HG03135 (cell line): ENCODE measurements around the gene REEP3.
A peak's percentile ranks its signal among the peaks of the same experiment; 100 is the strongest.
"Not testable (repeated sequence)": the region's sequence is repeated elsewhere in the genome, so short reads cannot be mapped to it uniquely, and the experiment has no call there.

Experiments used
- ATAC-seq: cut with Tn5 transposase; IDR thresholded peaks from one replicate; pipeline ENCODE4 v1.9.1; 2021; ENCODE audit warnings: mild to moderate bottlenecking, moderate library complexity; ENCODE audit not compliant: unreplicated experiment

REEP3 gene

DNA sequence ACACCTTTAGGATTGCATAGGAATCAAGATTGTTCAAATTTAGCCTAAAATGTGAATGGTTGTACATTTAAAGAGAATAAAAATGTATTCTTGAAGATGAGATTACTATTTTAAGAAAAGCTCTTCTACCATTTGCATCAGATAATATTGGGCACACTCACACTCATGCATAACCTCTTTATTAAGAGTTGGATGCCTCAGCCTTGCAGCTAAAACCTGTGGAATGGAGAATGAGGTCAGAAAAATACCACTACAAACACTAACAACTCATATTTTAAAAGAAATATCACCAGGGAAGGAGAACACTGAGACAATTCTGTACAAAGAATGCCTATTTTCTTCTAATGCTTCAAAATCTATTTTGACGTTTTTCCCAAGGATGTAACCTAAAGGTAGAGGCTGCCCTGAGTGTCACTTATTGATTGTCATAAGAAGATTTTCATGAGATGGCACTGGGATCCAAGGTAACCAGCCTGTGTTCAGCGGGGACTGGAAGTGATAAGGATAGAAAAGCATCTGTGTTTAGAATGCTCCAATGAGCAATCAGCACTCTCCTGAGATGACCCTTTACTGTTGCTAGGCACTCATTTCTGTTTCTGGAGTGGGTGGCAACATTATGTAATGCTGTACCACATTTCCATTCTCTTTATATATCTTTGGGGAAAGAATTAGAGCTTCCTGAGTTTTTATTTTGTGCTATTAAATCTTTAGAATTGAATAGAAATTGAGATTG is 26.6 kb downstream of the REEP3 start:
- no peak for ATAC-seq

DNA sequence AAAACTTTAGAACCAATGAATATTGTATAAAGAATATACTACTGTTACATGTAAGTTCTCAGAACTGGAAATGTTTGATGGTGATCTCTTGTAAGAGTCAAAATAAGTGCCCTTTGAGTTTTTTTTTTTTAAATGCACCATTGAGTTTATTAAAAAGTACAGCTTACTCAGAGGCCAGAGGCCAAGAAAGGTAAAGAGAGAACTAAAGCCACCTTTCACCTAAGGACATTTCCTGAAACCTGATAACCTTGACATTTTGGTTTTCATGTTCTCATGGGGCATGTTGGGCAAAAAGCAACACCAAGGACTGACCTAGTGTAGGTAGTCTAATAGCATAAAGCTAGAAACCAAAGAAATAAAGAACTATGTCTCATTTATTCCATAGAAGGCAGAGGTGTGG is 27.7 kb downstream of the REEP3 start:
- no peak for ATAC-seq

DNA sequence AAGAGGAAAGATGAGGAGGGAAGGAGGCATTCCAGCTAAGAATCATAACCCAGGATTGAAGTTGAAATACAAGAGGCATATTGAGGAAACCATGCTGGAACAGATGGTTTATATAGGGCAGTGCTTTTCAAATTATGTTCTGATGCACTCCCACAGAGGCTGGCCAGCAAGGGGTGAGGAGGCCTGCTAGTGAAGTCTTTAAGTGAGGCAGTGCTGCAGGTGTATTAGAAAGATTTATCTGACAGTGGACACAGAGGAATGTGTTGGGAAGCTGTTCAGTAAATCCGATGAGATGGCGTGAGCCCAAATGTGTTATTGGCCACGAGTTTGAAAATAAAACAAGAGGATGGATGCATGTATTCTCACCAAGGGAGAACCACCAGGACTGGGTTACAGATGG is 28.6 kb downstream of the REEP3 start:
- ATAC-seq: no peak

DNA sequence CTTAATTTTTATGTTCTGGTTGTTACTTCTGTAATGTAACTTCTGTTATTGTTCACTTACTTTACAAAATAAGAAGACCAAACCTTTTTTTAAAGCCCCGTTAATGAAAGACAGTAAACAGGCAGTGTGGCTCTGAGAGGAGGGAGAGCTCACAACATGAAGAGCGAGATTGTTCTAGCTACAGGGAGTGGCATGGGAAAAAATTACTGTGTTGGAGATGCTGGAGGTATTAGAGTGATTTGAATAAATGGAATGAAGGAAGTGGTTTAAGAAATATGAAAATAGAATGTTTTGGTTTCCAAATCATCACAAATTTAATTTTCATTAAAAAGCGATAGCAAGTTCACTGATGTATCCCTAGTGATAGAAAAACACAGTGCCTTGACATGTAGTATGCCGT is 31.8 kb downstream of the REEP3 start:
- no peak for ATAC-seq

DNA sequence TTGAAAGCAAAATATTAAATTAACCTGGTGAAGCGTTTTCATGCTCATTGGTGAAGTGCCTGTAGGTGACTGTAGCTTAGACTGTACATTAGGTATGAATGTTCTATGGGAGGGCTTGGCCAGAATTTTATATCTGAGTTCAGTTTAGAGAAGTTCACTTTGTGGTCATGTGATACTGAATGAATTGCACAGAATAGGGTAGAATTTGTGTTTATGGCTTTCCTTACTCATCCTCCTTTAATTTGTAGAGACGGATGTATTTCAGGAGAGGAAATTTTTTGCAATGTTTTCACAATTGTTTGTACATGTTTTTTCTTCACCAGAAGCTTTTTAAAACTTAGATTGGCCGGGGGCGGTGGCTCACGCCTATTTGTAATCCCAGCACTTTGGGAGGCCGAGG is 32.3 kb downstream of the REEP3 start:
- no peak for ATAC-seq

DNA sequence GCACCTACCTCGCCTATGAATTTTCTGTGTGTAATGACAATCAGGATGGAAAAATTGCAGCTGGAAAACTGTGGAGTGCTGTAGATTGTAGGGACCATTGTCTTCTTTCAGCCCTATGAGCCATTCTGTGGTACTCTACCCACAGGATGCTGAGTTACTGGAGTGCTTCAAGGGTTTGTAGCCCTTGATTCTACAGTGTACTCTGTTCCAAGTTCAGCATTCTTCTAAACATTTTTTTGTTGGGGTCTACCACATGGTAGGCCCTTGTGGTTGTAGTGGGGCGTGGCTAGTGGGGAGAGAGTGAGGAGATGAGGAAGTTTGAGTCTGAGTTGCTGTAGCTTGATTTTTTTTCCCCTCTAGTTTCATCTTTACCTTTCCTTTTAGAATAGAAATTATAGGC is 33.5 kb downstream of the REEP3 start:
- peak; percentile 74 for ATAC-seq

DNA sequence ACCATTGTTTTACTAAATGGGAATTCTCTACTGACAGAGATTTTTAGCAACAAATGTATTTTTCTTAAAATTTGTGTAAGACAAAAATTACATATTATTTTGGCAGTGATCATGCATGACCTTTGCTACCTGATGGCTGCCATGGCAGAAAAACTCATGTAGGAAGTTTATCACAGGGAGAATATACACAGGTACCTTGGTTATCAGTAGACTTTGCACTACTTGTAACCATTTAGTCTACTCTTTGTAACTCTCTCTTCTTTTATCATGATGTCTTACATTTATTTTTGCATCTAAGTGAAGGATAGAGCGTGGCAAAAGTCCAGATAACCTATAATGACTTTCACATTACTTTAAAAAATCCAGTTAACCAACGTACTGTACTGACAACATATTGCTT is 34.1 kb downstream of the REEP3 start:
- ATAC-seq: no peak

DNA sequence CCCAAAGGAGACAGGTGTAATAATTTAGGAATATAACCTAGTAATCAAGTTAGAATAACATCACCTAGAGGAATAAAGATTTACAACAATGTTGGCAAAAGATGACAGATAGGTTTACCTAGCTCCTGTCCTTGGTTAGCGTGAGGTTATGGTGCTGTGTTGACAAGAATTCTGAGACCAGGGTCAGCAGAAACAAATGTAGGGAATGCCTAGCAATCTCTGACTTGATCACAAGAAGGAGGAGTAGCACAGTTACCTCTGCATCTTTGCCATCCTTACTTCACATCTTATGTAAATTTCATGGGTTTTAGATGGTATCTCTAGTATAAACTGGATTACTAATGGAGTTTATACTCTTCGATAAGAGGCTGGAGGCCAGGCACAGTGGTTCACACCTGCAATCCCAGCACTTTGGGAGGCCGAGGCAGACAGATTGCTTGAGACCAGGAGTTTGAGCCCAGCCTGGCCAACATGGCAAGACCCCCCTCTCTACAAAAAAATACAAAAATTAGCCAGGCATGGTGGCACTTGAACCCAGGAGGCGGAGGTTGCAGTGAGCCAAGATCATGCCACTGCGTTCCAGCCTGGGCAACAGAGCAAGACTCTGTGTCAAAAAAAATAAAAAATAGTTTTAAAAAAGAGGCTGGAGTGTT is 37.1 kb downstream of the REEP3 start:
- ATAC-seq: no peak

DNA sequence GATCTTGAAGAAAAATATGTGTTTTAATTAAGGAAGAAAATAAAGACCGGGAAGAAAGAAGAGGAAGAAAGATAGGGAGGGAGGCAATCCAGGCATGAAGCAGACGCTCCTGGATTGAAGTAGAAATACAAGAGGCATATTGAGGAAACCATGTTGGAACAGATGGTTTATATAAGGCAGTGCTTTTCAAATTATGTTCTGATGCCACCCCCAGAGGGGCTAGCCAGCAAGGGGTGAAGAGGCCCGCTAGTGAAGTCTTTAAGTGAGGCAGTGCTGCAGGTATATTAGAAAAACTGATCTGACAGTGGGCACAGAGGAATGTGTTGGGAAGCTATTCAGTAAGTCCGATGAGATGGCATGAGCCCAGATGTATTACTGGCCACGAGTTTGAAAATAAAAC is 40.1 kb downstream of the REEP3 start:
- no peak for ATAC-seq

DNA sequence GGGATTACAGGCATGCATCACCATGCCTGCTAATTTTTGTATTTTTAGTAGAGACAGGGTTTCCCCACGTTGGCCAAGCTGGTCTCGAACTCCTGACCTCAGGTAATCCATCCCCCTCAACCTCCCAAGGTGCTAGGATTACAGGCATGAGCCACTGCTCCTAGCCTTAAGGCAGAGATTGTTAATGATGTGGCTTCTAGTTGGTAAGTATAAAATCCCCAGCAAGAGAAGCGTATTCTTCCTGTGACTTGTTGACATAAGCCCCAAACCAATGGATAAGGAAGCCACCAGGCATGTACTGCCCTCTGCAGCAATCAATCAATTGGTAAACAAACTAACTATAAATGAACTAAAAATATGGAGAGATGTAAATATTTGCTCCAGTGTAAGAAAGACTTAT is 41.2 kb downstream of the REEP3 start:
- ATAC-seq: no peak

DNA sequence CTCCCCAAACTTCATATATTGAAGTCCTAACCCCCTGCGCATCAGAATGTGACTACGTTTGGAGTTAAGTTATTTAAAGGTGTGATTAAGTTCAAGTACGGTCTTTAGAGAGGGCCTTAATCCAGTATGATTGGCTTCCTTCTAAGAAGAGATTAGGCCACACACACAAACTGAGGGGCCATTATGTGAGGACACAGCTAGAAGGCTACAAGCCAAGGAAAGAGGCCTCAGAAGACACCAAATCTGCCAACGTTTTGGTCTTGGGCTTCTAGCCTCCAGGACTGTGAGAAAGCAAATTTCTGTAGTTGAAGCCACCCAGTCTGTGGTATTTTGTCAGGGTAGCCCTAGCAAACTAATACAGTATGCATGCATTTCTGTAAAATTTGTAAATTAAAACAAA is 41.7 kb downstream of the REEP3 start:
- ATAC-seq: no peak

DNA sequence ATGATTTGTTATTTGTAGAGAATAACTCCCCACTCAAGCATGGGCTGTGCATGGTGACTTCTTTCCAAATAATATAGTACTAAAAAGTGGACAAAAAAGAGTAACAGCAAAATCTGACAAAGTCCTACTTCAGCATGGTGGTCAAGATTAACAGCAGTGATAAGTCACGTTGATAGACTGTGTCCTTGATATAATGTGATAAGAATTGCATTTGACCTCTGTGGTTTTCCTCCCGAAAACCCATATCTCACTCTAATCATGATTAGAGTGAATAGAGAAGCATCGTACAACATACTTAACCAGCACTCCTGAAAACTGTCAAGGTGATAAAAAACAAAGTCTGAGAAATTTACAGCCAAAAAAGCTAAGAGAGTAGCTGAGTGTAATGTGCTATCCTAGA is 42.4 kb downstream of the REEP3 start:
- no peak for ATAC-seq

DNA sequence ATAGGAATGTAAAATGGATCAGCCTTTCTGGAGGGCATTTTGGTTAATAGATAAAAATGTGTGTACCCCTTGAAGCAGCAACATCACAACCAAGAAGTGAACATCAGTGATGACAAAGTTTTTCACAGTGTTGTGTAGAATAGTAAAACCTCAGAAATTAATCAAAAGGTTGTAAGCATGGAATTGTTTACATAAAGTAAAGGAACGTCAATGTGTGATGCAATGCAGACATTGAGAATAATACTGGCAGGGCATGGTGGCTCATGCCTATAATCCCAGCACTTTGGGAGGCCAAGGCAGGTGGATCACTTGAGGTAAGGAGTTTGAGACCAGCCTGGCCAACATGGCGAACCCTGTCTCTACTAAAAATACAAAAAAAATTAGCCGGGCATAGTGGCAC is 43.5 kb downstream of the REEP3 start:
- ATAC-seq: not testable (repeated sequence)

DNA sequence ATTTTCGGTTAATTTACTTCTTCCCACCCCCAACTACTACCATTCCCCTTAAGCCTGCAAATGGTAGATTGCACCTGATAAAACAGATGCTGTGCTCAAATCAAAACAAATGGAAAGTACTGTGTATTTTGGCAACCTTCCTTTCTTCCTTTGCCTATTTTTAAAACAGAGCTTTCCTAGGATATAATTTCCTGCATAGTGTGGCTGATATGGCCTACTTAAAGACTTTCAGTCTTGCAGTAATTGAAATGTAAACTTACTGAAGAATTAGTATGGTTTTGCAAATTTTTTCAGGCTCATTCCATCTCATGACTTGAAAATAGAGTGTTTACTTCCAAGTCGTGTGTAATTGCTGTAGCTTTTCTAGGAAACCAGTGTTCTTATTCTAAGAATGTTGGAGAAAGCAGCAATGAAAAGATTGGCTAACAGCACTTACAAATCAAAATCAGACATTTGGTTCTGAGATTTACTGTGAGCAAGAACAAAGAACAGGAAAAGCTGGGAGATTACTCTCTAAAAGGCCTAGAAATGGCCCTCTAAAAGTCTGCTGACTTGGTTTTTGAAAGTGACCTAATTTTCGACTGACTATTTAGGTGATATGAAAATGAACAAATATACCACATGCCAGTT is 52.0 kb downstream of the REEP3 start:
- no peak for ATAC-seq

DNA sequence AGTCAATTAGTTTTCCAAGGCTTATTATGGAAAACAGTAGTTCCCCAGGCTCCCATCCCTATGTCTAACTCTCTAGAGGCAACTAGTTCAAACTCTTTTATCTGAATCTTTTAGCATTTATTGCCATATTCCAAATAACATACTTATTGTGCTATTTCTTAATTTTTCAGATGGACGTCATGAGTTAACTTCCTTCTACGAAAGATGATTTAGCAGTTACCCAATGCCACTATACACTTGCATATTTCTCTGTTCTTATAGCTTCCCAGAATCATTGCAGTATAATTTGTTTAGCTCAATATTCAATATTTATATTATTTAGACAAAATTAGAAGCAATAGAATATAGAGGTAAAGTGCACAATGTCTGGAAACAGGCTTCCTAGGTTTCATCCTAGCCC is 52.8 kb downstream of the REEP3 start:
- no peak for ATAC-seq

DNA sequence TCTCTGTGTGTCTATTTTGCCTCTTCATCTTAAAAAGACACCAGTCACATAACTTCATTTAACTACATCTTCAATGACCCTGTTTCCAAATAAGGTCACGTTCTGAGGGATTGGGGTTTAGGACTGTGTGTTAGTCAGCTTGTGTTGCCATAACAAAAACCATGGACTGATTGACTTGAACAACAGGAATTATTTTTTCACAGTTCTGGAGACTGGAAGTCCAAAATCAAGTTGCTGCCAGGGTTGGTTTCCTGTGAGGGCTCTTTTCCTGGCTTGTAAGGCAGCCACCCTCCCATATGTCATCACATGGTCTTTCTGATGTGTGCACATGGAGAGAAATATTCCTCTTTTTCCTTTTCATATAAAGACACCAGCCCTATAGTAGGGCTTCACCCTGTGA is 55.3 kb downstream of the REEP3 start:
- ATAC-seq: no peak

DNA sequence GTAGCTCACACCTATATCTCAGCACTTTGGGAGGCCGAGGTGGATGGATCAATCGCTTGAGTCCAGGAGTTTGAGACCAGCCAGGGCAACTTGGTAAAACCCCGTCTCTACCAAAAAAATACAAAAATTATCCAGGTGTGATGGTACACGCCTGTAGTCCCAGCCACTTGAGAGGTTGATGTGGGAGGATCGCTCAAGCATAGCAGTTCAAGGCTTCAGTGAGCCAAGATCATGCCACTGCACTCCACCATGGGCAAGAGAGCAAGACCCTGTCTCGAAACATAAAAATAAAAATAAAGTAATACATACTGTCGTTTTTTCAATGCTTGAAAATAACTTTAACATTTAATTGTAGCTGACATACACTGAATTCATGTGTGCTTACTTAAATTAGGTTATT is 57.3 kb downstream of the REEP3 start:
- ATAC-seq: no peak

DNA sequence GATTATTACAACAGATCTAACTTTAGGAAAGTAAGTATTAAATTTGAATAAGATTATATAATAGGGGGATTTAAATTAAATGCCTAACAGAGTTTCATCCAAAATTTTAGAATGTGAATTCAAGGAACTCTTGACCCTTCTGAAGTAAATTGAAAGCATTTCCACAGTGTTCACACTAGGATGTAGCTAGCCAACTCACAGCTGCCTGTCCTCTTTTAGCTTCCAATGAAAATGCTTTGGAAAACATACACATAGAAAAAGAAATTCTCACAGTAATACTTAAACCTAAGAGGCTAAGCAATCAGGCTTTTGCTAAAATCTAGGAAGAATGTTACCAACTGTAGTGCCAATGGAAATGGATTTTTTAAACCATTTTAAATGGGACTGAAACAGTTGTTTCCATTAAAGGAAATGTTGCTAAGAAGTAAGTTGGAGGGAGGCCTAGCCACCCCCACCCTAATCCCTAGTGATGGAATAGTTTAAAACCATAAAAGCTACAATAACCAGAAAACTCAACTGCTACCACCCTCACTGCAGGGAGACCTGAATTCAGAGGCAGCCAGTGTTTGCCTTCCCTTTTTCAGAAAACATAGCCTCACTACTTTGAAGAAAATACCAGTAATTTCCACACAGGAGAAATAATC is 58.3 kb downstream of the REEP3 start:
- no peak for ATAC-seq

DNA sequence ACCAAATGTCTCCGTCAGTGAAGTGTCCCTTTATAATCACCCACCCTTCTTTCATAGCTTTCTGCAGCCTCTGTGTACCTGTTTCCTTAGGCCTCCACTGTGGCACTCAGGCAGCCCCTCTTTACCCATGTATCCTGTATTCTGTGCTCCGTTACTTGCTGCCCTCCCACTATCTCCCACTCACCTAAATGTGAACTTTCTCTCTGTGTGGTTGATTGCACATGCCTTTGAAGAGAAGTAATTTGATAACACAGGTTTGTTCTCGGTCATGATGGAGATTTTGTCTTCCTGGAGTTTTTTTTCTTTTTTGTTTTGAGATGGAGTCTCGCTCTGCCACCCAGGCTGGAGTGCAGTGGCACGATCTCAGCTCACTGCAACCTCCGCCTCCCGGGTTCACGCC is 61.5 kb downstream of the REEP3 start:
- ATAC-seq: no peak

DNA sequence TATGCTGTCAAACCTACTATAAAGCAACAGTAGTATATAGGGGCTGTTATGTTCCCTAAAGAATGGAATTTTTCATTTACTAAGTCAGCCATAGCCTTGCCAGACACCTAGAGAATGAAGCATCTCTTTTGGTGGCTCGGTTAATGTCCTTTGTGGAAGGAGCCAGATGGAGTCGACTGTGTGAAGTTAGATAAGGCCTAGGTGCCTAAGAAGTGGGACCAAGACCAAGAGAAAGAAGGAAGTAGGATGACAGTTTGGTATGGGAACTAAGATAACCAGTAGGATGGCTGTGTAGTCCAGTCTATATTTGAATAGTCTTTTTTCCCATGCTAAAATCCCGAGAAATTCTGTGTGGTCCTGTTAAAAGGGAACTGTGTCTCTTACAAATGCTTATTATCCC is 62.2 kb downstream of the REEP3 start:
- no peak for ATAC-seq

DNA sequence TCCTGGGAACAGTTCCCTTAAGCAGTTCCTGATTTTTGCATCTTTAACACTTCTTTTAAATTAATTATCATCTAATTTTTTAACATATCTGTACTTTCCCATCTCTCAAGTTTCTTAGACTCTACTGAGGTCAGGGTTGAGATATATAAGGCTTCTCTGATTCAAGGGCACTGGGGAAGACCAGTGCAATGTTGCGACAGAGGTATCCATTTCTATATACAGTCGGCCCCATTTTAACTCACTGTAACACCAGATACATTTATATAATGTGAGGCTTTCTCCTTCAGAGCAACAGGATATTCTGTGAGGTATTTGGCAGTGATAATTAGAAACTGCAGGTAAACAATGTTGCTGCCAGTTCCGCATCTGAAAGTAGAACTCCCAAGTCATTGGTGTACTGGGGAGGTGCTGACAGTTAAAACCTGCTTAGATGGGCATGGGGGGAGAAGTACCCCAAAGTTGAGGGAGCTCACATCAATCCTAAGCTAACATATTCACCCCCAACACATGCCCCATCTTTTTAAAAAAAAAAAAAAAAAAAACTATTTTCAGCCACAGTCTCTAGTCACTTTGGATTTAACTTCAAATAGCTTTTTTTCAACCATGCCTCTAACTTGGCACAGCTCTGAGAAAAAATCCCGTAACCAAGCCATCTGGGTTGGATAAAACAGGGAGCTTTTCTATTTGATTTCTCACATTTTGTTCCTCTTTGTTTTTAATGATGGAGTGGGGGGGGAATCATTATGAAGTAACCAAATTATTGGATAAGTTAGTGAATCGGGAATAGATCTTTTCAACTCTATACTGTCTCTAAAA is 62.9 kb downstream of the REEP3 start:
- no peak for ATAC-seq
